GM23338 (cell line): Measurements from ENCODE around the gene ALAD. TPM values are rescaled to one million over a fixed set of nuclear protein-coding genes. Genes with fewer than 3 reads are reported as not detected.

Source experiments
- ETS1 ChIP-seq: IDR thresholded peaks from 2 replicates; pipeline ENCODE4 v1.6.1; 2016; ENCODE audit warnings: antibody characterized with exemption
- EZH2phosphoT487 ChIP-seq: fragments of 200-600 bp; sonication (generic); IDR thresholded peaks from one replicate; pipeline ENCODE4 v1.8.1; 2018; ENCODE audit warnings: antibody characterized with exemption; ENCODE audit not compliant: unreplicated experiment
- JUNB ChIP-seq: IDR thresholded peaks from one replicate; pipeline ENCODE4 v1.6.1; 2016; ENCODE audit warnings: antibody characterized with exemption; ENCODE audit not compliant: unreplicated experiment
- NANOG ChIP-seq: IDR thresholded peaks from 2 replicates; pipeline ENCODE4 v1.6.1; 2016; ENCODE audit warnings: antibody characterized with exemption, borderline replicate concordance
- STAT1 ChIP-seq: IDR thresholded peaks from one replicate; pipeline ENCODE4 v1.6.1; 2016; ENCODE audit warnings: antibody characterized with exemption; ENCODE audit not compliant: unreplicated experiment
- ZNF114 ChIP-seq: fragments of 250-450 bp; sonication (Bioruptor Pico); IDR thresholded peaks from 2 replicates; pipeline ENCODE4 v1.5.0; 2020; ENCODE audit warnings: mild to moderate bottlenecking, moderate library complexity
- ZNF331 ChIP-seq: fragments of 250-450 bp; sonication (Bioruptor Pico); IDR thresholded peaks from 2 replicates; pipeline ENCODE4 v1.5.0; 2020; ENCODE audit warnings: low read depth, mild to moderate bottlenecking, moderate library complexity
- ZNF462 ChIP-seq: fragments of 250-450 bp; sonication (Bioruptor Pico); IDR thresholded peaks from 2 replicates; pipeline ENCODE4 v1.5.0; 2020; ENCODE audit warnings: mild to moderate bottlenecking, moderate library complexity
- polyA plus RNA-seq: library from polyadenylated mRNA; unstranded; fragments of >200 nt; fragmentation: Nextera tagmentation; extraction: Ambion mirVana; gene quantifications from 2 replicates; pipeline ENCODE4 v1.2.1, GENCODE V29; 2016
- total RNA-seq: library from RNA; depleted of rRNA; stranded (reverse); fragments of >200 nt; shearing (Covaris generic); gene quantifications from 2 replicates; pipeline ENCODE4 v1.2.3, GENCODE V29; 2014
- TF ChIP-seq, protein P1 (sequence below): IDR thresholded peaks from one replicate; pipeline ENCODE4 v1.6.1; 2018; ENCODE audit warnings: antibody characterized with exemption; ENCODE audit not compliant: unreplicated experiment

Gene ALAD
- total and polyA plus RNA-seq, 2 experiments from 2014 or later = 7.1 to 10.1 TPM

DNA sequence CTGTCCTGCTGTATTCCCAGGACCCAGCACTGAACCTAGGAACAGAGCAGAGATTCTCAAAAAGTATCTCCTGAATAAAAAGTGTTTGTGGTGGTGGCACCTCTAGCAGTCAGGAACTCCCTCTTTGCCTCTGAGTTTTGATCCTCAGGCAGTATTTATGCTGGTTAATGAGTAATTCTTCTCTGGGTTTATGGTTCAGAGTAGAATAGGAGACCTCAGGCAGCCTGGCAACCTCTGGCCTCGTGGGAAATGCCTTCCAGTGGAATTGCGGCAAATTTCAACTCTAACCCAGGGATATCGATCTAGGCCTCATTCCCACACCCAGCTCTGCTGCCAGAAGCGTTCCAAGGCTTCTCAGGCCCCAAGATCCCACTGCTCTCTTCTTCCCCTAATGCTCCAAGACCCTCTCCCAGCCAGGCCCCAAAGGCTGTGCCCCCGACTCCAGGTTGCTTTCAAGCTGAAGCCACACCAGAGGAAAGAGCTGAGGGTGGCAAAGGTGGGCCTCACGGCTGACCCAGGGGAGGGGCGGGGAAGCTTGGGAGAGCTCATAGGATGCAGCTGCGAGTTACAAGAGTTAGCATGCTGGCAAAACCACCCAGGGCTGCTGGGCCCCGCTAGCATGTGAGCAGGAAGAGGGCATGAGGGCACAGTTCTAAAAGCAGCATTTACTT is 13.4 kb downstream of the ALAD start (continued):
- TF ChIP-seq ZNF462 (CRISPR knock-in tag) (no peak), NANOG (no peak), STAT1 (no peak), ZNF114 (no peak), JUNB (no peak), EZH2phosphoT487 (no peak), ZNF331 (no peak), ETS1 (no peak)
- TF ChIP-seq, protein P1, sequence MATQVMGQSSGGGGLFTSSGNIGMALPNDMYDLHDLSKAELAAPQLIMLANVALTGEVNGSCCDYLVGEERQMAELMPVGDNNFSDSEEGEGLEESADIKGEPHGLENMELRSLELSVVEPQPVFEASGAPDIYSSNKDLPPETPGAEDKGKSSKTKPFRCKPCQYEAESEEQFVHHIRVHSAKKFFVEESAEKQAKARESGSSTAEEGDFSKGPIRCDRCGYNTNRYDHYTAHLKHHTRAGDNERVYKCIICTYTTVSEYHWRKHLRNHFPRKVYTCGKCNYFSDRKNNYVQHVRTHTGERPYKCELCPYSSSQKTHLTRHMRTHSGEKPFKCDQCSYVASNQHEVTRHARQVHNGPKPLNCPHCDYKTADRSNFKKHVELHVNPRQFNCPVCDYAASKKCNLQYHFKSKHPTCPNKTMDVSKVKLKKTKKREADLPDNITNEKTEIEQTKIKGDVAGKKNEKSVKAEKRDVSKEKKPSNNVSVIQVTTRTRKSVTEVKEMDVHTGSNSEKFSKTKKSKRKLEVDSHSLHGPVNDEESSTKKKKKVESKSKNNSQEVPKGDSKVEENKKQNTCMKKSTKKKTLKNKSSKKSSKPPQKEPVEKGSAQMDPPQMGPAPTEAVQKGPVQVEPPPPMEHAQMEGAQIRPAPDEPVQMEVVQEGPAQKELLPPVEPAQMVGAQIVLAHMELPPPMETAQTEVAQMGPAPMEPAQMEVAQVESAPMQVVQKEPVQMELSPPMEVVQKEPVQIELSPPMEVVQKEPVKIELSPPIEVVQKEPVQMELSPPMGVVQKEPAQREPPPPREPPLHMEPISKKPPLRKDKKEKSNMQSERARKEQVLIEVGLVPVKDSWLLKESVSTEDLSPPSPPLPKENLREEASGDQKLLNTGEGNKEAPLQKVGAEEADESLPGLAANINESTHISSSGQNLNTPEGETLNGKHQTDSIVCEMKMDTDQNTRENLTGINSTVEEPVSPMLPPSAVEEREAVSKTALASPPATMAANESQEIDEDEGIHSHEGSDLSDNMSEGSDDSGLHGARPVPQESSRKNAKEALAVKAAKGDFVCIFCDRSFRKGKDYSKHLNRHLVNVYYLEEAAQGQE = no peak
